CD14-positive monocyte (primary cell): ENCODE data around the gene HOXD4. TPM values are rescaled to one million over a fixed set of nuclear protein-coding genes. Genes with fewer than 3 reads are reported as not detected.
A peak's percentile ranks its signal among the peaks of the same experiment; 100 is the strongest.

Experiments
- DNase-seq, 3 donors: peaks; one replicate each; pipeline ENCODE4 v3.0.0-alpha.2; 2011 to 2022
- H2AFZ ChIP-seq: 2 replicates; pipeline ENCODE4 v1.6.0; 2012; ENCODE audit warnings: mild to moderate bottlenecking, low read depth, low read length, inconsistent platforms; ENCODE audit not compliant: insufficient read depth, poor library complexity, severe bottlenecking
- H3K27ac ChIP-seq, 2 donors: 1 replicate in 1 of 2; 2 replicates in 1 of 2; pipeline ENCODE4 v1.5.1; 2012 to 2013; ENCODE audit warnings: low read length in 2 of 2, control low read depth in 1 of 2, inconsistent platforms in 1 of 2, low read depth in 1 of 2, mild to moderate bottlenecking in 1 of 2
- H3K27me3 ChIP-seq, 2 donors: one replicate each; pipeline versions ENCODE4 v1.6.0 to v1.6.1; 2011 to 2013; ENCODE audit warnings: low read length in 2 of 2; ENCODE audit not compliant: control insufficient read depth in 2 of 2, insufficient read depth in 2 of 2
- H3K36me3 ChIP-seq, 2 donors: replicated peaks in 1 of 2; 1 replicate in 1 of 2; 2 replicates in 1 of 2; pipeline versions ENCODE4 v1.5.1 to v1.6.1; 2012 to 2013; ENCODE audit warnings: low read length in 2 of 2, control low read depth in 1 of 2, inconsistent platforms in 1 of 2, mild to moderate bottlenecking in 1 of 2; ENCODE audit not compliant: insufficient read depth in 2 of 2, control insufficient read depth in 1 of 2
- H3K4me1 ChIP-seq, 2 donors: 1 replicate in 1 of 2; 2 replicates in 1 of 2; pipeline versions ENCODE4 v1.5.1 to v1.6.1; 2012 to 2013; ENCODE audit warnings: low read length in 2 of 2, control low read depth in 1 of 2, inconsistent platforms in 1 of 2, mild to moderate bottlenecking in 1 of 2, moderate library complexity in 1 of 2; ENCODE audit not compliant: insufficient read depth in 2 of 2, control insufficient read depth in 1 of 2
- H3K4me2 ChIP-seq: replicated peaks from 2 replicates; pipeline ENCODE3; 2012; ENCODE audit warnings: low read length, moderate library complexity, mild to moderate bottlenecking; ENCODE audit not compliant: poor library complexity, severe bottlenecking; ENCODE audit errors: extremely low read depth
- H3K4me3 ChIP-seq, 3 experiments: fragments of 200-600 bp in 1 of 3; sonication (generic) in 1 of 3; replicated peaks in 1 of 3; 1 replicate in 2 of 3; 2 replicates in 1 of 3; pipeline ENCODE4 v1.5.1; 2011 to 2013; ENCODE audit warnings: low read length in 3 of 3, mild to moderate bottlenecking in 3 of 3, control low read depth in 2 of 3, low read depth in 2 of 3, inconsistent platforms in 1 of 3, moderate library complexity in 1 of 3
- H3K79me2 ChIP-seq: 2 replicates; pipeline ENCODE4 v1.6.0; 2012; ENCODE audit warnings: mild to moderate bottlenecking, control low read depth, inconsistent platforms, low read length, moderate library complexity; ENCODE audit not compliant: insufficient read depth
- H3K9ac ChIP-seq: 2 replicates; pipeline ENCODE4 v1.6.0; 2017; ENCODE audit warnings: low read length, mild to moderate bottlenecking; ENCODE audit not compliant: insufficient read depth, poor library complexity, severe bottlenecking
- H3K9me3 ChIP-seq, 2 donors: replicated peaks in 1 of 2; 1 replicate in 1 of 2; 2 replicates in 1 of 2; pipeline versions ENCODE4 v1.5.1 to v1.6.1; 2012 to 2013; ENCODE audit warnings: low read length in 2 of 2, control low read depth in 1 of 2; ENCODE audit not compliant: control insufficient read depth in 1 of 2, insufficient read depth in 1 of 2
- H4K20me1 ChIP-seq: 2 replicates; pipeline ENCODE4 v1.6.0; 2012; ENCODE audit warnings: mild to moderate bottlenecking, low read length, control low read depth, moderate library complexity; ENCODE audit not compliant: insufficient read depth
- H3K27ac Mint-ChIP-seq, 7 donors: one replicate each; pipeline ENCODE4 v1.8.0; 2020; ENCODE audit warnings: mild to moderate bottlenecking in 7 of 7, mixed read lengths in 7 of 7, moderate library complexity in 6 of 7, inconsistent platforms in 2 of 7
- H3K27me3 Mint-ChIP-seq, 3 donors: one replicate each; pipeline ENCODE4 v1.8.0; 2021 to 2022; ENCODE audit warnings: low read depth in 3 of 3, mild to moderate bottlenecking in 3 of 3, mixed read lengths in 3 of 3, moderate library complexity in 3 of 3, inconsistent platforms in 1 of 3
- H3K36me3 Mint-ChIP-seq, 2 donors: one replicate each; pipeline ENCODE4 v1.8.0; 2020; ENCODE audit warnings: mixed read lengths in 2 of 2, inconsistent platforms in 1 of 2, mild to moderate bottlenecking in 1 of 2
- H3K4me1 Mint-ChIP-seq: one replicate; pipeline ENCODE4 v1.8.0; 2020; ENCODE audit warnings: mild to moderate bottlenecking, mixed read lengths
- H3K4me3 Mint-ChIP-seq, 2 donors: one replicate each; pipeline ENCODE4 v1.8.0; 2020; ENCODE audit warnings: mild to moderate bottlenecking in 2 of 2, mixed read lengths in 2 of 2, moderate library complexity in 1 of 2
- H3K9me3 Mint-ChIP-seq, 7 donors: one replicate each; pipeline ENCODE4 v1.8.0; 2020 to 2022; ENCODE audit warnings: mixed read lengths in 7 of 7, mild to moderate bottlenecking in 6 of 7, moderate library complexity in 6 of 7, inconsistent platforms in 2 of 7
- WGBS: methylation state at CpG from one replicate; pipeline ENCODE4 v1.1.5; 2013; ENCODE audit warnings: missing lambda C conversion rate; ENCODE audit not compliant: insufficient coverage; 5-methylcytosine and 5-hydroxymethylcytosine counted together
- intact Hi-C, 2 donors: fragments of 100-400 bp; cut with micrococcal nuclease; formaldehyde crosslinking; loops; one replicate each; pipeline versions ENCODE4 v1.15.0 to v1.15.1; 2023
- polyA plus RNA-seq, 3 donors: library from polyadenylated mRNA; depleted of rRNA in 1 of 3; unstranded in 2 of 3; stranded (reverse) in 1 of 3; fragments of 300-500 nt in 2 of 3; fragments of >200 nt in 1 of 3; fragmentation: Illumina TruSeq in 2 of 3; gene quantifications; 1 replicate in 2 of 3; 2 replicates in 1 of 3; pipeline ENCODE4 v1.2.3, GENCODE V29; 2012 to 2021
- TF ChIP-seq, protein P1 (sequence below): fragments of 200-600 bp; IDR thresholded peaks from one replicate; pipeline ENCODE4 v1.8.0; 2022; ENCODE audit warnings: antibody characterized with exemption, mild to moderate bottlenecking

The HOXD4 gene
- polyA plus RNA-seq, 3 donors = not detected

DNA sequence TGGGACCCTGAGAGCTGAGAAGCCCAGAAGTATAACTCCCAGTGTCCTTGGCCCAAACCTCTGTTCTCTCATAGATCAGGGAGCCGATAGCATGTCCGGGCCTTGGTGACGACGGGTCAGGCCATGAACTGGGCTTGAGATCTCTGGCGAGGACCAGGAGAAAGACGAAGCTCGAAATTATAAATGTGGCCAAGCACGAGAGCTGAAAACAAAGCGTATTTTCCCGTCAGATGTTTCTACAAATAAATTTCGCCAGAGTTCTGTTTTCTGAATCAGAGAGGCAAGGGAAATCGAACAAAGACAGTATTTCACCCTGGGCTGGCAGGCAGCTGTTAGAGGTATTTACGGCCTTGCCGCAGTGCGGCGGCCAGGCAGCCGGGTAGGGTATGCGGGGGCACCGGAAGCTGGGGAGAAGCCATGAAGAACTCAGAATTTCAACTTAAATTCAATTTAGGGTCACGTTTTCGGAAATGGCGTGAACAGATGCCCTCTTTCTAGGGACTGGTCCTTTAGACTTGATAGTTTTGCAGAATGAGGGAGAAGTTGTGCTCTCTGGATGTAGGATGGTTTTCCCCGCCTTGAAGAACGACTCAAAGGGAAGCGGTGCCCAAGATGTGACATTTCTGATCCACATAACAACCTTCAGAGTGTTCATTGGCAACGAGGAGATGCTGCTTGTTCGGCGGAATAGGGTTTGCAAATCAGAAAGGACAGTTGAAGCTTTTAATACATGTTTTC, 12.3 kb upstream of the HOXD4 start:
- peaks cover 93 to 100% (median 93%) of the 10 kb centered on the region in 3 donors for H3K27me3 Mint-ChIP-seq
- intact Hi-C loops = no loop called here
- peaks cover 0 to 34% (median 26%) of the 10 kb centered on the region in 7 donors for H3K9me3 Mint-ChIP-seq
- no peak overlapping the region for H3K27ac Mint-ChIP-seq
- H4K20me1 ChIP-seq = no peaks in the 10 kb centered on the region
- TF ChIP-seq, protein P1, sequence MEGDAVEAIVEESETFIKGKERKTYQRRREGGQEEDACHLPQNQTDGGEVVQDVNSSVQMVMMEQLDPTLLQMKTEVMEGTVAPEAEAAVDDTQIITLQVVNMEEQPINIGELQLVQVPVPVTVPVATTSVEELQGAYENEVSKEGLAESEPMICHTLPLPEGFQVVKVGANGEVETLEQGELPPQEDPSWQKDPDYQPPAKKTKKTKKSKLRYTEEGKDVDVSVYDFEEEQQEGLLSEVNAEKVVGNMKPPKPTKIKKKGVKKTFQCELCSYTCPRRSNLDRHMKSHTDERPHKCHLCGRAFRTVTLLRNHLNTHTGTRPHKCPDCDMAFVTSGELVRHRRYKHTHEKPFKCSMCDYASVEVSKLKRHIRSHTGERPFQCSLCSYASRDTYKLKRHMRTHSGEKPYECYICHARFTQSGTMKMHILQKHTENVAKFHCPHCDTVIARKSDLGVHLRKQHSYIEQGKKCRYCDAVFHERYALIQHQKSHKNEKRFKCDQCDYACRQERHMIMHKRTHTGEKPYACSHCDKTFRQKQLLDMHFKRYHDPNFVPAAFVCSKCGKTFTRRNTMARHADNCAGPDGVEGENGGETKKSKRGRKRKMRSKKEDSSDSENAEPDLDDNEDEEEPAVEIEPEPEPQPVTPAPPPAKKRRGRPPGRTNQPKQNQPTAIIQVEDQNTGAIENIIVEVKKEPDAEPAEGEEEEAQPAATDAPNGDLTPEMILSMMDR = no peak
- H3K79me2 ChIP-seq = no peaks in the 10 kb centered on the region
- H3K36me3 ChIP-seq = no peaks in the 10 kb centered on the region
- H3K9me3 ChIP-seq = peaks cover 7 to 49% of the 10 kb centered on the region in 2 donors
- H3K27me3 ChIP-seq = peaks cover 98 to 99% of the 10 kb centered on the region in 2 donors
- 5% methylated on average over 20 of the region's 28 CpGs for WGBS
- no peak for DNase-seq
- no peak overlapping the region for H3K4me2 ChIP-seq
- no peak overlapping the region for H3K4me3 ChIP-seq
- no peak overlapping the region for H3K9ac ChIP-seq
- peak overlapping the region in 1 of 2 donors; percentile 68 for H3K4me3 Mint-ChIP-seq
- H3K4me1 ChIP-seq = peaks cover 17 to 19% of the 10 kb centered on the region in 2 donors
- peaks cover 0 to 10% of the 10 kb centered on the region in 2 donors for H3K36me3 Mint-ChIP-seq
- H3K27ac ChIP-seq = no peak overlapping the region
- no peak overlapping the region for H2AFZ ChIP-seq
- H3K4me1 Mint-ChIP-seq = peaks cover 31% of the 10 kb centered on the region

DNA sequence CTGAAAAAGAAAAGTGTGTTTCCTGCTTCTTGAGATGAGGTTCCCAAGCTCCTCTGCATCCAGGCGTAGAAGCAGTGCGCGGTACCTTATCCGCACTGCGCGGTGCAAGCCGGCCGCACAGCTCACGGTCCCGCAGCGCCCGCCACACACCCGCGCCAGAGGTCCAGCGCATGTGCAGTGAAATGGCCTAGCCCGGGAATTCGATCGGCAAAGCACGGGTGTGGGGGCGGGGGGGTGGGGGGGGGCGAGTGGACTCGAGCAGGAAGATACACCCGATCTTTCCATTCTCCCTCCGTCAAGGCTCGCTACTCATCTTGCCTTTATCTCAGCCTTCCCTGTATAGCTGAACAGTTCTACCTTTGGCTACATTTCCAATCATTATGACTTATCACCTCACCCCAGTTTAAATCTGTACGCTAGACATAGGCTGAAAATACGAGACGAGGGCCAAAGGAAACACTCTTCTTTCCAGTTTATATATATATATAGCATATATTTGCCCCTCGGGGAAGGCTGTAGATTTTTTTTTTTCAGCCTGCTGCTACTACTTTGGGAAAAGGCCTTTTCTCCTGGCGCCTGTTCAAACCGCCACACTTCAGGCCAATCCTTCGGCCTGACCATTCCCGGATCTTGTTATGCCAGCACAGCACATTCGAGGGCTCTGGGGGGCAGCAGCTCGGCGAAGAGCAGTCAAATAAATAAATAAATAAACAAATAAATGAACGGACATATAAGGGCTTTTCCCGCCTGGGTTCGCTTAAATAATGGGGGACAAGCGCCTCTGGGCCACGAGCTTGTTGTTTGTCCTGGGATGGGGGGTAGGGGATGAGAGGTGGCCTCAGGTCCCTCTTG, 11.5 kb upstream of the HOXD4 start:
- Histone ChIP-seq H3K9me3 (peaks cover 7 to 42% of the 10 kb centered on the region in 2 donors), H3K9ac (no peak overlapping the region), H3K27me3 (peaks cover 93 to 96% of the 10 kb centered on the region in 2 donors), H3K79me2 (no peaks in the 10 kb centered on the region), H4K20me1 (no peaks in the 10 kb centered on the region), H3K4me1 (peaks cover 17 to 19% of the 10 kb centered on the region in 2 donors), H3K27ac (no peak overlapping the region), H3K4me2 (peak overlapping the region; percentile 65), H3K4me3 (peak overlapping the region in 1 of 3 experiments; percentile 51), H2AFZ (no peak overlapping the region), H3K36me3 (no peaks in the 10 kb centered on the region)
- Mint-ChIP-seq H3K27ac (no peak overlapping the region), H3K9me3 (peaks cover 0 to 34% (median 26%) of the 10 kb centered on the region in 7 donors), H3K4me1 (peaks cover 31% of the 10 kb centered on the region), H3K4me3 (peak overlapping the region in 1 of 2 donors; percentile 87), H3K36me3 (peaks cover 0 to 10% of the 10 kb centered on the region in 2 donors), H3K27me3 (peaks cover 93 to 100% (median 93%) of the 10 kb centered on the region in 3 donors)
- no peak for DNase-seq
- intact Hi-C loops = loop anchor here in 1 of 2 donors (5.0 kb wide), 1 partner anchor 317 kb away; no protein-coding TSS in a partner anchor
- TF ChIP-seq, protein P1 = no peak
- 17% methylated on average over 19 of the region's 41 CpGs for WGBS
